HT-29 (cell line): ENCODE measurements around the gene AIPL1. TPM values are rescaled to one million over a fixed set of nuclear protein-coding genes. Genes with fewer than 3 reads are reported as not detected.
A peak's percentile ranks its signal among the peaks of the same experiment; 100 is the strongest.

ENCODE experiments used
- DNase-seq: peaks from one replicate; pipeline ENCODE4 v3.0.0-alpha.2; 2015; ENCODE audit warnings: low spot score
- total RNA-seq: library from RNA; depleted of rRNA; stranded (reverse); fragments of >200 nt; shearing (Covaris generic); gene quantifications from 2 replicates; pipeline ENCODE4 v1.2.3, GENCODE V29; 2014

AIPL1 gene
- total RNA-seq, 1 experiment from 2014 or later, result not detected

GRCh38 chr17:6421700-6422604 lies 13.0 kb downstream of the AIPL1 start:
- DNase-seq, result peak; percentile 71

GRCh38 chr17:6420173-6420641 lies 14.7 kb downstream of the AIPL1 start:
- DNase-seq, result no peak

DNA sequence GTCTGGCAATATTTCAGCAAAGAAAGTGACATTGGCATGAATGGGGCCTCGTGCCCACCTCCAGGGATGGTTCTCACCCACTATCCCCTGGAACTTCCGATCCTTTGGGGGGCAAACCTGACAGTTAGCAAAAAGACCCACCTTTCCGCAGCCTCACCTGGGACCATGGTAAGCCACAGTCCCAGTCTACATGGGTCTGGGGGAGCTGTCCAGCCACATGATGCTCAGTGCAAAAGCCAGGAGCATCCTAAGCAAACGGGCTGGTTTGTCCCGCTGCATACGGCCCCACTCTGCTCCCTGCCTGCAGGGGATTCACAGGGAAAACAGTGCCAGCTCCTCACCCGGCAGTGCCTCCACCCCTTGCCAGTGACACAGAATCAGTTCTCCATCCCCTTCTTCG lies 19.3 kb downstream of the AIPL1 start:
- DNase-seq, result no peak

DNA sequence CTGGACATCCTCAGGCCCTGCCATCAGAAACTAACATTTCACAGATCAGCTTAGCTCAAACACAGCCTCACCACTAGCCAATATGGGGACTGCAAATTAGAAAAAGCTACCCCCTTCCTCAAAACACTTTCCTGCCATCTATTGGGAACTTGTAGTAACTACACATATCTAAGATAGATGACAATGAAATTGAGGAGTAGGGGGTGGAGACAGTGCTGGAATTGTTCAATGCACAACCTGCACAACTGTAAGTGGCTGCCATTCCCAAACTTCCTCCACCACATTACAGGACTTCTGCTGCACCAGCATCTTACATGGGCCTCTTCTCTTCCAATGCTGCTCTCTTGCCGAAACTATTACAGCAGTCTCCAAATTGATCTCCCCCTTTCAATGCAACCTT lies 21.9 kb downstream of the AIPL1 start:
- DNase-seq, result peak; percentile 44

GRCh38 chr17:6408735-6409134 lies 26.2 kb downstream of the AIPL1 start:
- no peak for DNase-seq

GRCh38 chr17:6408276-6408675 lies 26.6 kb downstream of the AIPL1 start:
- no peak for DNase-seq

DNA sequence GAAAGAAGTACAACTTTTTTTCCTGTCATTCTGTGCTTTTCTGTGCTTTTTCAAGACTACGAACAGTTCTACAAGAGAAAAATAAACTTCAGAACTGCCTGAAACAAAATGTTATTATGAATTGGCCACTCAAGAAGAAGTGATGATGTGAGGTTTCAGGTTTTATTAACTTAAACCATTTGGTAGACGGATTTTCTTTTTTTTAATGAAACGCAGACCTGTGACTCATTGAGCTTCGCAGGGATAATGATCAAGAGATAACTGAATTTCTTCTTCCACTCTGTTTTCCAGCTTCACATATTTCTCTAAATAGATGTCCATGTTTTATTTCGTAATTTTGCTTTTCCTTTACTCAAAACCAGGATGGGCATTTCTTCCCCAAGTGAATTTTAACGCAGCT lies 32.7 kb downstream of the AIPL1 start:
- DNase-seq, result no peak

GRCh38 chr17:6398955-6399354 lies 36.0 kb downstream of the AIPL1 start:
- no peak for DNase-seq

- no peak for DNase-seq
These were observed 40.8 kb downstream of the AIPL1 start for GRCh38 chr17:6394055-6394606.

GRCh38 chr17:6393351-6393952 lies 41.5 kb downstream of the AIPL1 start:
- no peak for DNase-seq

- no peak for DNase-seq
These were observed 42.1 kb downstream of the AIPL1 start for GRCh38 chr17:6392609-6393350.

DNA sequence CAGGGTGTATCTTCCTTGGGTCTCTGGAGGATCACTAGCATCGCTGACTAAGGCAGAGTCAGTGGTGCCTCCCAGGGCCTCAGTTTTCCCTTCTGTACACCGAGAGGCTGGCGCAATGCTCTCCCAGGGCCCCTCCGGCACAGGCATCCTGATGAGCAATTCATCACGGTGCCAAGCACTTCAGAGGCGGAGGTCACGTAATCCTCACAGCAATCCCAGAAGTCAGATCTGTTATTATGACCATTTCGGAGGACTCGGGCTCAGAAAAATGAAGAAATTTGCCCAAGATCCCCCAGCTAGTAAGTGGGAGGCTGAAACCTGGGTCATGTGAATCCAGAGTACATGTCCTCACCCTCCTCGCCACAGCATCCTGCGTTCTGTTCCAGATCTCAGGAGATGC lies 46.5 kb downstream of the AIPL1 start:
- DNase-seq, result no peak

DNA sequence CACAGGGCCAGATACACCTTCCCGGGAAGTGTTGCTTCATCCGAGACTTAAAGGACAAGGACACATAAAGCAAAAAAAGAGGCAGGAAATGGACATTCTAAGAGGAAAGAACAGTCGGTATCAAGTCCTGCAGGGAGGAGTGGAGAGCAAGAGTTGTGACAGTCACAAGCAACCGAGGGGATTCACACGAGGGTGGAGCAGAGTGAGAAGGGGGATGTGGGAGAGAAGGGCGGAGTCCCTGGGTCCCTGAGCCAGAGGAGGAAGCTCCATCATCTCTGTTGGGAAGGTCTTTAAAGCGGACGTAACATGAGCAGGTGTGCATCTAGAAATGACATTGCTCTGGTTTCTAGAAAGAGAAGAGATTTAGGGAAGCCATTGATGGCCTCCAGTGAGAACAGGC lies 47.1 kb downstream of the AIPL1 start:
- no peak for DNase-seq

GRCh38 chr17:6387442-6387841 lies 47.5 kb downstream of the AIPL1 start:
- DNase-seq, result no peak

DNA sequence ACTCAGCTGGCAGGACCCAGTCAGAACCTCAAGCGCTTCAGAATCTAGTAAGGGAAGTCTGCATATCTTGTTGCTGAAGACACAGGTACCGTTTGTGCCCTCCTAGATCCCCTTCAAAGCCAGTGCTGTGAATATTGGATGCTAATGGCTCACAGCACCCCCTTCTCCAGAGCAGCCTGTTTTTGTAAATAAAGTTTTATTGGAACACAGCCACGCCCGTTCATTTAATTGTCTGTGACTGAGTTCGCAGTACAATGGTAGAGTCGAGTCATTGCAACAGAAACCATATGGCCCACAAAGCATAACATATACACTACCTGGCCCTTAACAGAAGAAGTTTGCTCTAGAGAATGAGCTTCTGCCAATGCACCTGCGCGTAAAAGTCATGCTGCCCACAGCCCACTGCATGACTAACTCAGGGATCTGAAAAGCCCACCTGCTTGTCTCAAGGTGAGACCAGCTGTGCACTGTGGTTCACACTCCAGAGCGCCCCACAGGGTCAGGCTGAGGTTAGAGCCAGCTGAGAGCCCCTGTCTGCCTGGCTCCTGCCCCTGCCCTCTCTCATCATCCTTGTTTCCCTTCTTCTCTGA lies 48.8 kb downstream of the AIPL1 start:
- DNase-seq, result no peak

DNA sequence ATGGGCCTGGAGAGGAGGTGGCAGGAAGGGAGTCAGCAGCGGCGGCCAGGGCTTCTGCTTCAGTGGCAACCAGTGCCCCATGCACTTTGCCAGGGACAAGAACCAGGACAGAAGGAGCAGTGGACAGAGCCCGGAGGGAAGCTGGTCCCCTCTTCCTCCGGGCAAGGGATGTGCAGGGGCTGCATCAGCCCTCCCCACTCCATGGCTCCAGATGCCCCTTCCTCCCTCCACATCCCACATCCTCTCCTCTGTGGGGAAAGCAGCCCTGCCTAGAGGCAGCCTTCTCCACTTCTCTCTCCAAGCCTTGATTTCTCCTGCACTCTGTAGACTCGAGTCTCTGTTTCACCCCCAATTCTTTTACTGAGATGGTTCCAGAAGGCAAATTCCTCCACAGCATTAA lies 50.4 kb downstream of the AIPL1 start:
- DNase-seq, result no peak

GRCh38 chr17:6381526-6382465 lies 53.1 kb downstream of the AIPL1 start:
- no peak for DNase-seq

GRCh38 chr17:6380915-6381438 lies 53.9 kb downstream of the AIPL1 start:
- DNase-seq, result no peak

GRCh38 chr17:6377906-6378305 lies 57.0 kb downstream of the AIPL1 start:
- no peak for DNase-seq

DNA sequence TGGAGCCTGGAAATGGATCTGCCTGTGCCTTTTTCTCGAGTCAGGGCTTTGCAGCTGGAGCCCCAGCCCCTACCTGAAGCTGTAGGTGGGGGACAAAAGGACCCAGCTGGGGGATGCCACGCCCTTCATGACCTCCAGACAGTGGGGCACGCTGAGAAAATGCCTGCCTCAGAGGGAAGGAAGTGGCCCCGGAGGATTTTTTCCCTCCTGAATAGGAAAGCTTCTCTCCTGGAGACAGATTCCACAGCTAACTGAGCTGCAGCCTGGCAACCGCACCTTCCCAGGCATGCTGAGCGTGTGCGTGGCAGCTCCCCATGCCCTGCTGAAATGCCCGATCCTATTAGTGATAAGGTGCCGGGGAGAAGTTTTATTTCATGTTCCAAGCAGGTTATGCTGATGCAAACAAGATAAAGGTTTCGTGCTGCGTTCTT lies 58.0 kb downstream of the AIPL1 start:
- DNase-seq, result no peak
